HUES6 (cell line): Measurements from ENCODE around the gene USP28.

ENCODE experiments used
- H3K27ac ChIP-seq: 2 replicates; pipeline ENCODE4 v1.7.0; 2013; ENCODE audit warnings: low read depth, mild to moderate bottlenecking, low read length, inconsistent platforms
- H3K27me3 ChIP-seq: 2 replicates; pipeline ENCODE4 v1.6.1; 2013; ENCODE audit warnings: low read length; ENCODE audit not compliant: control insufficient read depth, insufficient read depth
- H3K36me3 ChIP-seq: 2 replicates; pipeline ENCODE4 v1.6.1; 2013; ENCODE audit warnings: low read length; ENCODE audit not compliant: control insufficient read depth, insufficient read depth
- H3K4me1 ChIP-seq: 2 replicates; pipeline ENCODE4 v1.6.1; 2013; ENCODE audit warnings: low read length; ENCODE audit not compliant: control insufficient read depth, insufficient read depth
- H3K4me3 ChIP-seq: 2 replicates; pipeline ENCODE4 v1.5.1; 2013; ENCODE audit warnings: low read depth, low read length
- H3K9ac ChIP-seq: one replicate; pipeline ENCODE4 v1.6.1; 2013; ENCODE audit warnings: mild to moderate bottlenecking, low read length
- H3K9me3 ChIP-seq: 2 replicates; pipeline ENCODE4 v1.6.1; 2013; ENCODE audit warnings: low read depth, low read length; ENCODE audit not compliant: control insufficient read depth, insufficient read depth

USP28 gene

GRCh38 chr11:113835306-113835705 lies 40.1 kb downstream of the USP28 start:
- no peaks in the 10 kb centered on the region for H3K9me3 ChIP-seq
- H3K36me3 ChIP-seq, result peaks cover 95% of the 10 kb centered on the region
- no peak overlapping the region for H3K27ac ChIP-seq
- no peaks in the 10 kb centered on the region for H3K4me1 ChIP-seq
- H3K9ac ChIP-seq, result no peak overlapping the region
- H3K4me3 ChIP-seq, result no peak overlapping the region
- H3K27me3 ChIP-seq, result no peaks in the 10 kb centered on the region

- Histone ChIP-seq H3K27me3 (no peaks in the 10 kb centered on the region), H3K4me1 (no peaks in the 10 kb centered on the region), H3K36me3 (peaks cover 95% of the 10 kb centered on the region), H3K9me3 (no peaks in the 10 kb centered on the region), H3K27ac (no peak overlapping the region), H3K9ac (no peak overlapping the region), H3K4me3 (no peak overlapping the region)
Observed at GRCh38 chr11:113833151-113833550, 42.2 kb downstream of the USP28 start.

GRCh38 chr11:113831314-113831713 lies 44.1 kb downstream of the USP28 start:
- no peaks in the 10 kb centered on the region for H3K4me1 ChIP-seq
- H3K9ac ChIP-seq, result no peak overlapping the region
- no peaks in the 10 kb centered on the region for H3K27me3 ChIP-seq
- peak overlapping the region; percentile 13; the same call in 1 of the 2 replicates for H3K27ac ChIP-seq
- peaks cover 93% of the 10 kb centered on the region for H3K36me3 ChIP-seq
- no peaks in the 10 kb centered on the region for H3K9me3 ChIP-seq
- H3K4me3 ChIP-seq, result no peak overlapping the region

- Histone ChIP-seq H3K27ac (no peak overlapping the region), H3K9ac (no peak overlapping the region), H3K27me3 (no peaks in the 10 kb centered on the region), H3K36me3 (peaks cover 95% of the 10 kb centered on the region), H3K4me3 (no peak overlapping the region), H3K9me3 (no peaks in the 10 kb centered on the region), H3K4me1 (no peaks in the 10 kb centered on the region)
Observed at GRCh38 chr11:113829751-113830150, 45.6 kb downstream of the USP28 start.

GRCh38 chr11:113828191-113828590 lies 47.2 kb downstream of the USP28 start:
- Histone ChIP-seq H3K27me3 (no peaks in the 10 kb centered on the region), H3K27ac (no peak overlapping the region), H3K9me3 (no peaks in the 10 kb centered on the region), H3K4me1 (no peaks in the 10 kb centered on the region), H3K36me3 (peaks cover 92% of the 10 kb centered on the region), H3K4me3 (no peak overlapping the region), H3K9ac (no peak overlapping the region)

GRCh38 chr11:113827477-113827876 lies 47.9 kb downstream of the USP28 start:
- Histone ChIP-seq H3K4me1 (no peaks in the 10 kb centered on the region), H3K27ac (no peak overlapping the region), H3K36me3 (peaks cover 93% of the 10 kb centered on the region), H3K4me3 (no peak overlapping the region), H3K9me3 (no peaks in the 10 kb centered on the region), H3K9ac (no peak overlapping the region), H3K27me3 (no peaks in the 10 kb centered on the region)

- H3K9me3 ChIP-seq, result no peaks in the 10 kb centered on the region
- H3K9ac ChIP-seq, result no peak overlapping the region
- peaks cover 92% of the 10 kb centered on the region for H3K36me3 ChIP-seq
- H3K27ac ChIP-seq, result no peak overlapping the region
- H3K27me3 ChIP-seq, result no peaks in the 10 kb centered on the region
- H3K4me1 ChIP-seq, result no peaks in the 10 kb centered on the region
- H3K4me3 ChIP-seq, result no peak overlapping the region
Observed at GRCh38 chr11:113818426-113818825, 56.9 kb downstream of the USP28 start.

- H3K27ac ChIP-seq, result no peak overlapping the region
- no peaks in the 10 kb centered on the region for H3K9me3 ChIP-seq
- no peak overlapping the region for H3K4me3 ChIP-seq
- no peaks in the 10 kb centered on the region for H3K27me3 ChIP-seq
- no peak overlapping the region for H3K9ac ChIP-seq
- peaks cover 92% of the 10 kb centered on the region for H3K36me3 ChIP-seq
- no peaks in the 10 kb centered on the region for H3K4me1 ChIP-seq
Observed at GRCh38 chr11:113817626-113818025, 57.7 kb downstream of the USP28 start.

GRCh38 chr11:113817162-113817561 lies 58.2 kb downstream of the USP28 start:
- no peaks in the 10 kb centered on the region for H3K4me1 ChIP-seq
- no peaks in the 10 kb centered on the region for H3K9me3 ChIP-seq
- no peak overlapping the region for H3K4me3 ChIP-seq
- no peak overlapping the region for H3K9ac ChIP-seq
- no peaks in the 10 kb centered on the region for H3K27me3 ChIP-seq
- no peak overlapping the region for H3K27ac ChIP-seq
- peaks cover 92% of the 10 kb centered on the region for H3K36me3 ChIP-seq

- no peak overlapping the region for H3K27ac ChIP-seq
- H3K36me3 ChIP-seq, result peaks cover 94% of the 10 kb centered on the region
- H3K4me1 ChIP-seq, result no peaks in the 10 kb centered on the region
Observed at GRCh38 chr11:113814181-113814580, 61.2 kb downstream of the USP28 start.

GRCh38 chr11:113808931-113809330 lies 66.4 kb downstream of the USP28 start:
- Histone ChIP-seq H3K9ac (no peak overlapping the region), H3K4me1 (no peaks in the 10 kb centered on the region), H3K27ac (no peak overlapping the region; the same call in 1 of the 2 replicates), H3K36me3 (peaks cover 98% of the 10 kb centered on the region), H3K9me3 (no peaks in the 10 kb centered on the region), H3K27me3 (no peaks in the 10 kb centered on the region), H3K4me3 (no peak overlapping the region)

More at GRCh38 chr11:113814181-113814580, 61.2 kb downstream of the USP28 start:
- no peaks in the 10 kb centered on the region for H3K9me3 ChIP-seq
- no peaks in the 10 kb centered on the region for H3K27me3 ChIP-seq
- no peak overlapping the region for H3K9ac ChIP-seq
- H3K4me3 ChIP-seq, result no peak overlapping the region

- no peak overlapping the region for H3K27ac ChIP-seq
- peaks cover 98% of the 10 kb centered on the region for H3K36me3 ChIP-seq
- H3K27me3 ChIP-seq, result no peaks in the 10 kb centered on the region
- H3K4me3 ChIP-seq, result no peak overlapping the region
- no peak overlapping the region for H3K9ac ChIP-seq
- no peaks in the 10 kb centered on the region for H3K9me3 ChIP-seq
- no peaks in the 10 kb centered on the region for H3K4me1 ChIP-seq
Observed at GRCh38 chr11:113806406-113806805, 69.0 kb downstream of the USP28 start.
